Activated effector memory CD4-positive, alpha-beta T cell treated with anti-CD3 and anti-CD28 coated beads, Interleukin-2, amount 50 U/mL, for 16 hours (primary cell): Measurements from ENCODE around the gene ZYX.
A peak's percentile ranks its signal among the peaks of the same experiment; 100 is the strongest.
"Not testable (repeated sequence)": the region's sequence is repeated elsewhere in the genome, so short reads cannot be mapped to it uniquely, and the experiment has no call there.

ENCODE experiments used
- DNase-seq: peaks from one replicate; pipeline ENCODE4 v3.0.0-alpha.2; 2020

The ZYX gene

GRCh38 chr7:143399642-143400041 lies 18.5 kb downstream of the ZYX start:
- DNase-seq = no peak

DNA sequence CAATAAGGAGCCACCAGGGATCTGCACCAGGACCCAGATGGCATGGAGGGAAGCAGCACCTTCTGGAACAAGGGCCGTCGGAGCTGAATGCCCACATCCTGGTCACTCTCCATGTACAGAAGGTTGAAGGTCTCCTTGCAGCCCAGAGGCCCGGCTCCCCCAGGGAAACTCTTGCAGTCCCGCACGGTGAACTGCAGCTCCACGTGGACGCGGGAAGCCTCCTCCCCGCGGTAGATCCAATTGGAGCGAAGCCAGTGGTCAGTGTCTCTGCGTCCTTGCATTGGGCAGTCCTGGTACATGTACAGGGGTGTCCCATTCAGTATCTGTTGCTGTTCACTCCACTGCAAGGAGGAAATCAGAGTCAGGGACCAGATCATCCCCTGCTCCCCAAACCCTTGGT lies 20.1 kb downstream of the ZYX start:
- DNase-seq = no peak

DNA sequence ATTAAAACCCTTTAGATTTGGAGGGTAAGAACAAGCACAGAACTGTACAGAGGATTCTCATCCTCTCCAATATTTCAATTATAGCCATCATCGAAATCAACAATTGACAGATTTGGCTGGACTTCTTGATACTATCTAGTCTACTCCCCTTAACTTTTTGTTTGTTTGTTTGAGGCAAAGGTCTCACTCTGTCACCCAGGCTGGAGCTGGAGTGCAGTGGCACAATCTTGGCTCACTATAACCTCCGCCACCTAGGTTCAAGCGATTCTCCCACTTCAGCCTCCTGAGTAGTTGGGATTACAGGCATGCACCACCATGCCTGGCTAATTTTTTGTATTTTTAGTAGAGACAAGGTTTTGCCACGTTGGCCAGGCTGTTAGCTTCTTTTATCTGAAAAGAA lies 21.1 kb downstream of the ZYX start:
- DNase-seq = not testable (repeated sequence)

DNA sequence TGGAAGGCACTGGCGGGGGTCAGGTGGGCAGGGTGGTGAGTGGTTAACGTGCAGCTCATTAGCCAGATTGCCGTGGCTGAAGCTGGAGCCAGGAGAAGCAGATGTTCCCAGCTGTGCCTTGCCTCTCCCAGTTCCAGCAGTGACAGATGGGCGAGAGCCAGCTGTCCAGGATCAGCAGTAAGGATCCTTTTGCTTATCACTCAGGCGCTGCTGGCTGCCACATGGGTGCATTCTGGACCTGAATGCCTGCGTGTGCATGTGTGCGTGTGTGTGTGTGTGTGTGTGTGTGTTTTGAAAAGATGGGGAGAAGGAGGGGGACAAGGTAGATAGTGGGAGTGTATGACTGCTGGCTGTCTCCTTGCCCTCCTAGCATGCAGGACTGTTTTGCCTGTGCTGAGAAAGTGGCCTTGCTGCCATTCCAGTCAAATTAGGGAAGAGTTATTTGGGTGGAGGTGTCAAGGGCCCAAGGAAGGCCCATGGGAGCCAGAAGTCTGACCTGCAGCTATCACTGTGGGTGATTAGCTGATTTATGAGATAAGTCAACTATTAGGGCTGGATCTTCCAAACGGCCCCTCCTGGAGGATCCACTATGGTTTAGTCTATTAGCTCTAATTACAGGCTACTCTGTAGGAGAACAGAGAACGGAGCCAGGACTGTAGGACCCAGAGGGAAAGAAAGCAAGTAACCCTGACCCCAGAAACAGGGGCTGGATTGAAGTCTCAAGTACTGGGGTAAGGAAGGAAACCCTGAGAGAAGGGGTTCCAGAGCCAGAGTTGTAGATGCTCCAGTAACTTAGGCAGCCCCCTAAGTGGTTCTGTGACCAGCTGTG lies 24.2 kb downstream of the ZYX start:
- no peak for DNase-seq

- no peak for DNase-seq
Measured at GRCh38 chr7:143406002-143406357, 24.8 kb downstream of the ZYX start.

GRCh38 chr7:143407287-143408251 lies 26.4 kb downstream of the ZYX start:
- DNase-seq = no peak

DNA sequence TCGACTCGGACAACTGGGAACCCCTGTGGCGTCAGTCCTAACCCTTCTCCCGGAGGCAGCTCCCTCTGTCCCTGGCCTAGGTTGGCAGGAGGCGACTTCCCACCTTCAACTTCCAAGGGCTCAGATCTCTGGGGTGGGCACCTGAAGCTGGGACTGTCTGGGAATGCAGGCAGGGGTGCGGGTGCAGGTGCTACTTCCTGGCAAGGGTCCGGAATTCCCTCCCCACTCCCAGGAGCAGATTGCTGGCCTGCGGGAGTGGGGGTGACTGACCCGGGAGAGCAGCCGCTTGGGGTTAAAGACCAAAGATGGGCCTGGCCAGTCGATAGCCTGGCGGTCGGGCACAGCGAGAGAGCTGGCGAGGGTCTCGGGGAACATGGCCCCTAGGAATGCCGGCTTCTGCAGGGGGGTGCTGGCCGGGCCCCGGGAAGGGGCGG lies 27.1 kb downstream of the ZYX start:
- no peak for DNase-seq

- peak; percentile 80 for DNase-seq
Measured at GRCh38 chr7:143408686-143409561, 27.8 kb downstream of the ZYX start, which contains the start of gene EPHA1. Gene EPHA1, minus strand, starts transcription at chr7:143408856. Its CDS starts 51 bp downstream, at chr7:143408805.

- DNase-seq = no peak
Measured at GRCh38 chr7:143410521-143411004, 29.4 kb downstream of the ZYX start.

DNA sequence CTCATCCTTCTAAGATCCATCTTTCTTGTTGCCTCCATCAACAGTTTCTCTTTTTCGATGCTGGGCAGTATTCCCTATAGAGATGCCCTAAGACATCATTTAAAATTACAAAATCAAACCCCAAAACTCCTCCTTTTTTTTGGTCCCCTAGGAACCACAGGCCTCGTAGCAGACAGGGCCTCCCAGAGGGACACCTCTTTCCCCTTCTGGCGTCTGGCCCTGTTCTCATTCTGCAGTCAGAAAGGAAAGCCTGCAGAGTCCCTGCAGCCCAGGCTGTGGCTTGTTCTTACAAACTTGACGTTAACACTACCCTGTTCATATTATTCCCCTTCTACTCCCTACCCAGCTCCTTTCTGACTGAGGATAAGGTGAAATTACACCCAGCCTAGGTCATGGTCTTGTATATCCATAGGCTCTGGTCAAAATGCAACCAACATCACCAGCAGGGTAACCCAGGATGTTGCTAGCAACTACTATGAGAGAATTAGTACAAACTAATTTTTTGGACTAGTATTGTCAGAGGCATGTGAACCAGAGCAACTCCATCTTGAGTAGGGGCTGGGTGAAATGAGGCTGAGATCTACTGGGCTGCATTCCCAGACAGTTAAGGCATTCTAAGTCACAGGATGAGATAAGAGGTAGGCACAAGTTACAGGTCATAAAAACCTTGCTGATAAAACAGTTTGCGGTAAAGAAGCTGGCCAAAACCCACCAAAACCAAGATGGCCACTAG lies 31.0 kb downstream of the ZYX start:
- DNase-seq = no peak

- no peak for DNase-seq
Measured at GRCh38 chr7:143413123-143413522, 32.0 kb downstream of the ZYX start.

DNA sequence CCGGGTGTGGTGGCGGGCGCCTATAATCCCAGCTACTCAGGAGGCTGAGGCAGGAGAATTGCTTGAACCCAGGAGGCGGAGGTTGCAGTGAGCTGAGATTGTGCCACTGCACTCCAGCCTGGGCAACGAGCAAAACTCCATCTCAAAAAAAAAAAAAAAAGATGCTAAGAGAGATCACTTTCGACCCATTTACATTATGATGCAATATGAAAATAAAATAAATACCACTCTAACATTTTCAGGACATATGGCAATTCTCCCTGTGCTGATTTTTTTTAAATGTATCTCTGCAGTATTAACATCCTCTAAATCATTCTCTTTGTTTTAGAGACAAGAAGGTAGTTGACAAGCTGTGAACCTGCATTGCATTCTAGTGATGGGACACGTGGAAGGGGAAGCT lies 34.1 kb downstream of the ZYX start:
- not testable (repeated sequence) for DNase-seq

DNA sequence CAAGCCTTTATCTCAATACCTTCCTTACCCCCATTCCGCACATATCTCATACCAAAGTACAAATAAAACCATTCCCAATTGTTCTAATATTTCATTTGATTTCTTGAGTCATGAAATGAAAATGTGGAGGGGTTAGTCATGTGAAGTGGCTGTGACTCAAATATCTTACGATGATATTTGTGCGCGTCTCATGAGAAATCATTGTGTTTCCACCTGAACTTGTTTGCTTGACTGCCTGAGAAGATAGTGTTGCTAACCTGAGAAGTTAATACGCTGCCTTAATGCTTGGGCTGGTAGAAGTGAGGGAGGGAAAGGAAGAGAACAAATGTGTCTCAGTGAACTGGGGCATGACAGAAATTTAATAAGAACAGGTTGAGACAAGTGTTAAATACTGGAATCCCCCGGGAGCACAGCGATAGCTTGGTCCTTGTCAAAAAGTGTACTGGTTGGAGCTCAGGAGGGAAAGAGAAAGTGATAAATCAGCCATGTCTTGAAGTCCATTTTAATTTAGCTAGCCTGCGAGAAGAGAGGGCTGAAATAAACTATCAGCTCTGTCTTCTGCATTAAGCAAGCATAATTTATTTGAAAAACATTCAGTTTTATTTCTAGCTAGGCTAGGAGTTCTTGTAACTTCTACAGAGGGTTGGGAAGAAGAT lies 34.7 kb downstream of the ZYX start:
- no peak for DNase-seq

GRCh38 chr7:143416565-143417149 lies 35.5 kb downstream of the ZYX start:
- no peak for DNase-seq

DNA sequence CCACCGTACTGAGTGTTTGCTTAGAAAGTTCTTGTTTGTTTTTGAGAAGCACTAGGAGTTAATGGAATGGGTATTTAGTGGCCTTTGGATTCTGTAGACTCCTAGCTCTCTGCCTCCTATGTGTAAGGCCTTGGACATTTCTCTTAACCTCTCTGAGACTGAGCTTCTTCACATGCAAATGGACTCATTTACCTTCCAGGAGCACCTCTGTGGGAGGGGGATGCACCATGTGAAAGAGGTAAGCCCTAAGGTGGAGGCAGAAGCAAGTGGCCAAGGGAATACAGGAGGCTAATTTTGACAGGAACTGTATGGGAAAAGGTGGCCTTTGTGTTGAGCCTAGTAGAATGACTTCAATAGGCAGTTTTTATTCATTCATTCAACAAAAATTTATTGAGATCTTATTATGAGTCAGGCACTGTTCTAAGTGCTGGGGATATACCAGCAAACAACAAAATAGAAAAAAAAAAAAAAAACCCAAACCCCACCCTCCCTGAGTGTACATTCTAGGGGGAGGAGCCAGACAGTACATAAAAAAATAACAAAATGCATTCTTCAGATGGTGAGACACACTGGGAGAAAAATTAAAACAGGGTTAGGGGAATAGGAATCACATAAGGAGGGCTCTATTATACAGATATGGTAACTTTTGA lies 36.7 kb downstream of the ZYX start:
- DNase-seq = no peak

DNA sequence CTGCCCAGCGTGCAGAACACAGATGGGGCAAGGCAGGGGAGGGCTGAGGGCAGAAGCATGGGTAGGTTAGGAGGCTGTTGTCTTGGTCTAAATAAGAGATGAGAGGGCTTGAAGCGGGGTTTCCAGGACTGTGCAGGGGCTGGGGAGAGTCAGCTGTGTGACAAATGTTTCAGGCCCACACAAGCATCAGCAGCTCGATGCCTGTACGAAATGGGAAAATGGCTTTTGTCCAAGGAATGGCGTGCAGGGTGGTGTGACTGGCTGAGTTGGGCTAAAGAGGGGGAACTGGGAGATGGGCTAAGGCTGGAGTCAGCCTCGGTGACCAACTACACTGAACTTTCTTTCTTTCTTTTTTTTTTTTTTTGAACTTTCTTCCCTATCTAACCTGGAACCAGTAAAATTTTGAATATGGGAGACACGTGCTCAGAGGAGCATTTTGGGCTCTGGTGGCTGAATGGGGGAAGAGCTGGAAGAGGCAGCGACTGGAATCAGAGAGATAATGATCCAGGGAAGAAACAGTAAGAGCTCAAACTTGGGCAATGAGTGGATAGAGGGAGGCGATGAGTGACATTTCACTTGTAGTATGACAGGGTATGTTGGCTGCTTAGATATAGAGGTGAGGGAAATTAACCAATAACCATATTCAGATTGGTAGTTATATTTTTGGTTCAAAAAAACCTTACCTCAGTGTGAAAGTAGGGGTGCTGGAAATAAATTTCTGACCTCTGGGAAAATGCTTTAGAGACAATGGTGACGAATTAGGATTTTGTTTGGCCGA lies 37.7 kb downstream of the ZYX start:
- no peak for DNase-seq

- no peak for DNase-seq
Measured at GRCh38 chr7:143419880-143420279, 38.7 kb downstream of the ZYX start.

- DNase-seq = not testable (repeated sequence)
Measured at GRCh38 chr7:143420624-143421023, 39.5 kb downstream of the ZYX start.

GRCh38 chr7:143422033-143422432 lies 40.9 kb downstream of the ZYX start:
- no peak for DNase-seq
